HG02938 (cell line): Measurements from ENCODE around the gene LIN7B.
"Not testable (repeated sequence)": the region's sequence is repeated elsewhere in the genome, so short reads cannot be mapped to it uniquely, and the experiment has no call there.

ENCODE experiments used
- ATAC-seq: cut with Tn5 transposase; IDR thresholded peaks from one replicate; pipeline ENCODE4 v1.9.1; 2021; ENCODE audit warnings: mild to moderate bottlenecking, moderate library complexity; ENCODE audit not compliant: unreplicated experiment

LIN7B gene

DNA sequence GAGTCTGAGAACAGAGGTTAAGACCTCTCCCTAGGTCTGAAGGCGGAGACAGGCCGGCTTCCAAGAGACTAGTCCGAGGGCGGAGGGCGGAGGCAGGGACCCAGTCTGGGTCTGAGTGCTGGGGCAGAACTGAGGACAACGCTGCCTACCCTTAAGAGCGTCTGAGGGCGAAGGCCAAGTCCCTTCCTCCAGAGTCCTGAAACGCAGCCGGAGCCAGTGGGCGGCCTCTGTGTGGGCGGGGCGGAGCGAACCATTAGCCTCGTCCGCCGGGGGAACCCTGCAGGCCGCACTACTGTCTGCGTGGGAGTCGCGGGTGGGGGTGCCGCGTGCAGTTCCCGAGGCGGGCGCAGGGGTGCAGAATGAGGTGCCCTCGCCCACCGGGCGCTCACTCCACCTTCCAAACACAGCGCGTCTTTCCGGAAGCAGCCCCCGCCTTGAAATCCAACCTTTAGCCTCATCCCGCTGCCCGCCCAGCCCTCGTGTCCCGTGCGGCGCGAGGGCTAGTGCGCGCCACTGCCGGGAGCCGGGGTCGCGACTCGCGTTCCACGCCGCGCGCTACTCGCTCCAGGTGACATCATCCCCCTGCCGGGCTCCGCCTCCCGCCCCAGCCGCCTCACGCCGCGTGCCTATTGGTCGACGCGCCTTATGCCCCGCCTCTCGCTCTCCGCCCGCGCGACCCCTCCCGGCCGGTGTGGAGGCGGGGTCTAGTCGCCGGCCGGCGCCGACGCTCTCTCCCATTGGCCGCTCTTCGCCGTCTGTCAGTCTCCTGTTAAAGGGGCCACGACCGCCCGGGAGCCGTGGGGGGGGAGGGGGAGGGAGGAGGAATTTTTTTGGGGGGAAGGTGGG, 4.6 kb downstream of the LIN7B start, which contains the start of gene C19orf73:
TSS of gene C19orf73 (minus strand) at position 579 of the 846 bp plus-strand sequence. CDS start at position 458, 121 bp downstream.
- ATAC-seq = peak; percentile 72

DNA sequence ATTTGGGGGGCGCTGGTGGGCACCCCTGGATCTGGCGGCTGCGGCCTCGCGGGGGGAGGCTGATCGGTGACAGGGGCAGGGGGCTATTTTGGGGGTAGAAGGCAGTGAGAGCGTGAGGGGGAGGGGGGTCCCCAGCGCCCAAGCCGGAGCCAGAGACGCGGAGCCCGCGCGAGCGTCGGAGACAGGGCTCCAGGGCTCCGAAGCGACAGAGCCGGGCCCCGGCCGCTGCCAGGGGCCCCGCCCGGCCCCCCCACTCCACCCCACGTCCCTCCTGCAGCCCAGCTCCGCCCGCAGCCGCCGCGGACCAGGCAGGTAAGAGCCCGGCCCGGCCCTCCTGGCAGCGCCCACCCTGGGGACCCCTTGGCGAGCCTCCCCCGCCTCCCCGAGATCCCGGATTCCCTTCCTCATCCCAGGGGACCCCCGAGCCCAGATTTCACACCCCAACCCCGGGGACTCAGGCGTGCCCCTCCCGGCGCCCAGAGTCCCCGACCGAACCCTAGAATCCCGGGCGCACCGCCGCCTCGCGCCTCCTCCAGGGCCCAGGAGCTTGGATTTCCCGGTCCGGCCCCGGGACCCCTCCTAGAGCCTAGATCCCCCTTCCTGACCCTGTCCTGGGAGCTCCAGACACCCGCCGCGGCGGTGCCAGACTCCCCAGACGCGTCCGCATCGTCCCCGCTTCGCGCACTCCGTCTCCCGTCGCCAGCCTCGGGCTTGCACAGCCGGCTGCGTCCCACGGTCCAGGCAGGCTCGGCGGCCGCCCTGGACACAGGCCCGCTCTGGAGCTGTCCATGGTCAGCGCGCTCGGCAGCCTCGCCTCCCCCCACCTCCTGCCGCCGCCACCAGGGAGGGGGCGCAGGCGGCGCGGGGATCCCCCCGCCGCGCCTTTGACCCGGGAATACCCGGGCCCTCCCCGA, 5.5 kb downstream of the LIN7B start, which contains the start of gene PPFIA3:
TSS of gene PPFIA3 (plus strand) at position 134 of the 914 bp plus-strand sequence. CDS start 8,330 bp downstream, outside the sequence.
- no peak for ATAC-seq

DNA sequence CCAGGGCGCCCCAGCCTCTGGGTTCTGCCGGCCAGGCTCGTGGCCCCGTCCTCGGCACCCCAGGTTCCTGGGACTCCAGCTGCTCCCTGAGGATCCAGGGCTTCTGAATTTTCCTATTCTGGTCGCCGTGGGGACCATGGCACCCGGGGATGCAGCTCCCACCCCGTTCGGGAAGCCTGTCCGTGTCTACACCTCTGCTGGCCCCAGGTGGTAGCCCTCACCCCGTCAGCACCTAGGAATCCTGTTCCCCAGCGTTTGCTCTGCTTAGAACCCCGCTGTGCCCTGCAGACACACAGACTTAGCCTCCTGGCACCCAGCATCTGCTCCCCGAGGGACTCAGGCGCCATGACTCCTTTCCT, 6.1 kb downstream of the LIN7B start:
- no peak for ATAC-seq

DNA sequence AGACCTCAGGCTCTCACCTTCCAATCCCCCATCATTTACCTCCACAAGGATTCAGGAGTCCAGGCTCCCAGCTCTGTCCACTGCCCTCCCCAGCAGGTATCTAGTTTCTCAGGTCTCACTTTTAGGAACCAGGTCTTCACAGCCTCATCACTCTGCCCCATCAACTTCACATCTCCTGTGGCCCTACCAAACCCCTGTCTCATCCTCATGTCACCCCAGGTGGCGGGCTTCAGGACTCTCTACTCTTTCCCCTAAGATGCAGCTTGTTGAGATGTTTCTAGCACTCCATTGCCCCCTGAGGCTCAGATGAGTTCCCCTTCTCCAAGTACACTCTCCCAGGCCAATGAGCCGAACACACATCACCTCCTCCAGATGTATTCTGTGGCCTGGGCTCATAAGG, 6.7 kb downstream of the LIN7B start:
- ATAC-seq = no peak

DNA sequence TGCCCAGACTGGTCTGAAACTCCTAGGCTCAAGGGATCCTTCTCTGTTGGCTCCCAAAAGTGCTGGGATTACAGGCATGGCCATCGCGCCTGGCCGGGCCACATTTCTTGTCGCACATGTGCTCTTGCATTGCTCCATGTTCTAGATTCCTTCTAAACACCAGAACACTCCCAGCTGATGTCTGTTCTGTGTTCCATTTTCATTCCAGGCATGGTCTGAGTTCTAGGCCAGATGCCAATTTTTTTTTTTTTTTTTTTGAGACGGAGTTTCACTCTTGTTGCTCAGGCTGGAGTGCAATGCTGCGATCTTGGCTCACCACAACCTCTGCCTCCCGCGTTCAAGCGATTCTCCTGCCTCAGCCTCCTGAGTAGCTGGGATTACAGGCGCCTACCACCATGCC, 7.7 kb downstream of the LIN7B start:
- ATAC-seq = not testable (repeated sequence)

DNA sequence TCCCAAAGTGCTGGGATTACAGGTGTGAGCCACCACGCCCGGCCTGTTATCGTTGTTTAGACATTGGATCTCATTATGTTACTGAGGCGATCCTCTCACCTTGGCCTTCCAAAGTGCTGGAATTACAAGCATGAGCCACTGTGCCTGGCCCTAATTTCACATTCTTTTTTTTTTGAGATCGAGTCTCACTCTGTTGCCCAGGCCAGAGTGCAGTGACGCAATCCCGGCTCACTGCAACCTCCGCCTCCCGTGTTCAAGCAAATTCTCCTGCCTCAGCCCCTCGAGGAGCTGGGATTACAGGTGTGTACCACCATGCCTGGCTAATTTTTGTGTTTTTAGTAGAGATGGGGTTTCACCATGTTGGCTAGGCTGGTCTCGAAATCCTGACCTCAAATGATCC, 9.1 kb downstream of the LIN7B start:
- ATAC-seq = not testable (repeated sequence)

DNA sequence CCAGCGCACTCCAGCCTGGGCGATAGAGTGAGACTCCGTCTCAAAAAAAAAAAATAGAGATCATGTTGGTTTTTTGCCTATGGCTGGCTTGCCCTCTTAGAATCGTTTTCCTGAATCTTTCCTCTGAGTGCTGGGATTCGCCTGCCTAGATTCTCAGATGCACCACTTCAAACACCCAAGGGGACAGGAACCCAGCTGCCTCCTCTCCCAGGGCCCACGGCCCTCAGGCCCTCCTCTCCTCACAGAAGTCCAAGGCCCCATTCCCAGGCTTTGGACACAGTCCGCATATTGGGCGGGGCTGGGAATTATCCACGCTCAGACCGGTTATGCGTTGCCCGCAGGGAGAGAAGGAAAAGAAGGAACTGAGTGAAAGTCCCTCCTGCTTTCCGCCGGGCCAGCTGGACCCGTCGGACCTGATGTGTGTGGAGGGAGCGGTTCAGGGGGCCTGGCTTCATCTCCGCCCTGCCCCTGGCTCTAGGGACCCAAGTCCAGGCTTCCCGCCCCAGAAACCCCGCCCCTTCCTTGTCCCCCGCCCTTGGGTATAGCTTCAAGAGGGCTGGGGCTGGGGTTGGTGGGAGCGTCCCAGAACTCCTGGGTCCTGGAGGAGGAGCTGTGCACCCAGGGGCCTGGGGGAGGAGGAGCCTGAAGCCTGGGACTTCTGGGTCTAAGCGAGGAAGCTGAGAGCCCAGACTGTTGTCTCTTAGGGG, 11.0 kb downstream of the LIN7B start:
- no peak for ATAC-seq

DNA sequence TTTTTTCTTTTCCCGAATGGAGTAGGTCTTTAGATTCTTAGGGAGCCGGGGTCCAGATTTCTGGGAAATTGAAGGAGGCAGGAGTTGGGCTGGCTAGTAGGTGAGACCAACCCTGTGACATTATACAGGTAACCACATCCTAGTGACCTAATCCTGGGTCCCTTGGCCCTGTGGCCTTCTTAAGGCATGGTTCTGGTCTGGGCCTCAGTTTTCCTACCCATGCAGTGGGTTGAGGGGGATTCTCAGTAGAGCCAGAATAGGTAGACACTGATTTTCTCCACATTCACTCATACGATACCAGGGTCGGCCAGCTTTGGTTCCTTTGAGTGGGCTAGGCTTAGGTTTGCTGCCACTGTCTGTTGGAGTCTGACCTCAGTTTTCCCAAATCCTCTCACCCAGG, 12.4 kb downstream of the LIN7B start:
- no peak for ATAC-seq

DNA sequence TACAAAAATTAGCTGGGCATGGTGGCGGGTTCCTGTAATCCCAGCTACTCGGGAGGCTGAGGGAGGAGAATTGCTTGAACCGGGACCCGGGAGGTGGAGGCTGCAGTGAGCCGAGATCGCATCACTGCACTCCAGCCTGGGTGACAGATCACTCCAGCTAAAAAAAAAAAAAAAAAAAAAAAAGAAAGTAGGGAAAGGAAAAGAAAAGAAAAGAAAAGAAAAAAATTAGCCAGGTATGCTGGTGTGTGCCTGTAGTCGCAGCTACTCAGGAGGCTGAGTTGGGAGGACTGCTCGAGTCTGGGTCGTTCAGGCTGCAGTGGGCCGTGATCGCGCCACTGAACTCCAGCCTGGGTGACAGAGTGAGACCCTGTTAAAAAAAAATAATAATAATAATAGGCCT, 13.1 kb downstream of the LIN7B start:
- not testable (repeated sequence) for ATAC-seq

DNA sequence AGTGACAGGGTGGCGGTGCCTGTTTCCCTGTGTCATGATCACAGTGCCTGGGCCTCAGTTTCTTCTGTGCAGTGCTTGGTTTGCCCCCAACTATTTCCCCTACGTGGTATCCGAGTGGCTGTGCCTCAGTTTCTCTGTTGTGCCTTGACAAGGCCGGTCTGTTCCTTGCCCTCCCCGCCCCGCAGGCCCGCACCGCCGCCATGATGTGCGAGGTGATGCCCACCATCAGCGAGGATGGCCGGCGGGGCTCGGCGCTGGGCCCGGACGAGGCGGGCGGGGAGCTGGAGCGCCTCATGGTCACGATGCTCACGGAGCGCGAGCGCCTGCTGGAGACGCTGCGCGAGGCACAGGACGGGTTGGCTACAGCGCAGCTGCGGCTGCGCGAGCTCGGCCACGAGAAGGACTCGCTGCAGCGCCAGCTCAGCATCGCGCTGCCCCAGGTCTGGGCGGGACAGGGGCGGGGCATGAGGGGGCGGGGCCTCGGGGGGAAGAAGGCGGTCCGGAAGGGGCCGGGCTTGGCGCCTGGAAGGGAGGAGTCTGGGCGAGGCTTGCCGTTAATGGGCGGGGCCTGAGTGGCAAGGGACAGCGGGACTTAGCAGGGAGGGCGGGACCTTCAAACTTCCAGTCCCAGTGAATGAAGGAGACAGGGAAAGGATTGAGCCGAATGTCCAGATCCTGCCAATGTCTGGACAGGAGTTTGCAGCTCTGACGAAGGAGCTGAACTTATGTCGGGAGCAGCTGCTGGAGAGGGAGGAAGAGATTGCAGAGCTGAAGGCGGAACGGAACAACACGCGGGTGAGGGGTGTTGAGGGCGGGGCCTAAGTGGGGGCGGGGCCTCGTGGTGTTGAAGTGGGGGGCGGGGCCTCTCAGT, 13.7 kb downstream of the LIN7B start:
- peak; percentile 81 for ATAC-seq

DNA sequence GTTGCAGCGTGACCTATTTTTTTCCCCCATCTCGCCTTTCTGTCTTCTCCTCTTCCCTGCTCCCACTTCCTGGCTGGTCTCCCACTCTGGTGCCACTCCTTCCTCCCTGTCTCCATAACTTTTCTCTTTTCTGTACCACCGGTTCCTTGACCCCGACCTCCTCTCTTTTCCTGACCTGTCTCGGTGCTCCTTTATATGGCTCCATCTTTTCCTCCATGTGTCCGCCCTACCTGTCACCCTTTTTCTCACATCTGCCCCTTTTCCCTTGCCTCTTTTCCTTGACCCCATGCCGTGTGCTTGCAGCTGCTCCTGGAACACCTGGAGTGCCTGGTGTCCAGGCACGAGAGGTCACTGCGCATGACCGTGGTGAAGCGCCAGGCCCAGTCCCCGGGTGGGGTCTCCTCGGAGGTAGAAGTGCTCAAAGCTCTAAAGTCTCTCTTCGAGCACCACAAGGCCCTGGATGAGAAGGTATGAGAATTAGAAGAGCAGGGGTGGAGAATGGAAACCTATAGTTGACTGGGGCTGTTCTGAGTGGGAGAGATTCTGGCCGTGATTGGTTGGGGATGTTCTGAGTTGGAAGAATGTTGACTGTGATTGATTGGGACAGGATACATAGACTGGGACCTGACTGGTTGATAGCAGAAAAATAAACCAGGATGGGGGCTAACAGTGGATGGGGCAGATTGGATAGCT, 14.5 kb downstream of the LIN7B start:
- ATAC-seq = no peak

DNA sequence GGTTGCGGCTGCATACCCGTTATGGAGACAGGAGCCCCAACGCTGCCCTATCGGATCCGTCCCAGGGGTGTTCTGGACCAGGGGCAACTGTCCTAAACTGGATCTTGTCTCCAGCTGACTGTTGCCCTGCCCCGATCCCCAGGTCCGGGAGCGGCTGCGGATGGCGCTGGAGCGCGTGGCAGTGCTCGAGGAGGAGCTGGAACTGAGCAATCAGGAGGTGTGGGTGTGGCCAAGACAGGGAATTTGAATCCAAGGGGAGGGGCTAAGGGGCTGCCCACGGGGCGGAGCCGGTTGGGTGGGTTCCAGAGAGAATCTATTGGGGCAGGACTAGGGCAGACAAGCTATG, 15.0 kb downstream of the LIN7B start:
- ATAC-seq = no peak

DNA sequence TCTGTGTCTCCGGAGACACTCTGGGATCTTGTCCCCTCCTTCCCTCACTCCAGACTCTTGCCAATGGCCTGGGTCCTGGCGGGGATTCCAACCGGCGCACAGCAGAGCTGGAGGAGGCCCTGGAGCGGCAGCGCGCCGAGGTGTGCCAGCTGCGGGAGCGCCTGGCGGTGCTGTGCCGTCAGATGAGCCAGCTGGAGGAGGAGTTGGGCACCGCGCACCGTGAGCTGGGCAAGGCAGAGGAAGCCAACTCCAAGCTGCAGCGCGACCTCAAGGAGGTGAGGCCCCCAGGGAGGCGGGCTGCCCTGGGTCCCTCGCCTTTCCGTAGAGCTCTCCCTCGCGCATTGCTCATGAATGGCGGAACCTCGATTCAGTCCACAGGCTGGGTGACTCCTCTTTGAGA, 16.2 kb downstream of the LIN7B start:
- no peak for ATAC-seq

DNA sequence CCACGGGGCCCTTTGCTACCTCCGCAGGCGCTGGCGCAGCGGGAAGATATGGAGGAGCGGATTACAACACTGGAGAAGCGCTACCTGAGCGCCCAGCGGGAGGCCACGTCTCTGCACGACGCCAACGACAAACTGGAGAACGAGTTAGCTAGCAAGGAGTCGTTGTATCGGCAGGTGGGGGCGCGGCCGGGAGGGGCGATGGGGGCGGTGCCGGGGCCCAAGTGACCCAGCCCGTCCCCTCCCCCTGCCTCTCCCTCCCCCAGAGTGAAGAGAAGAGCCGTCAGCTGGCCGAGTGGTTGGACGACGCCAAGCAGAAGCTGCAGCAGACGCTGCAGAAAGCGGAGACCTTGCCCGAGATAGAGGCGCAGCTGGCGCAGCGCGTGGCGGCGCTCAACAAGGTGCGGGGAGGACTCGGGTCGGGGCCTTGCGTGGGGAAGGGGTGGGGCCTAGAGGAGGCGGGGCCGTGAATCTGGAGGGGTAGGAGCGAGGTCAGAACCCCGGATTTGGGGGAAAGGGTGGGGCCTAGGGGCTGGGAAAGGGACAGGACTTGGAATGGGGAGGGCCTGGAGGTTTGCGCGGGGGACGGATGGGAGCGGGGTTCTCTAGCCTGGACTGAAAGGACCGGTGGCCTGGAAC, 18.9 kb downstream of the LIN7B start:
- no peak for ATAC-seq

DNA sequence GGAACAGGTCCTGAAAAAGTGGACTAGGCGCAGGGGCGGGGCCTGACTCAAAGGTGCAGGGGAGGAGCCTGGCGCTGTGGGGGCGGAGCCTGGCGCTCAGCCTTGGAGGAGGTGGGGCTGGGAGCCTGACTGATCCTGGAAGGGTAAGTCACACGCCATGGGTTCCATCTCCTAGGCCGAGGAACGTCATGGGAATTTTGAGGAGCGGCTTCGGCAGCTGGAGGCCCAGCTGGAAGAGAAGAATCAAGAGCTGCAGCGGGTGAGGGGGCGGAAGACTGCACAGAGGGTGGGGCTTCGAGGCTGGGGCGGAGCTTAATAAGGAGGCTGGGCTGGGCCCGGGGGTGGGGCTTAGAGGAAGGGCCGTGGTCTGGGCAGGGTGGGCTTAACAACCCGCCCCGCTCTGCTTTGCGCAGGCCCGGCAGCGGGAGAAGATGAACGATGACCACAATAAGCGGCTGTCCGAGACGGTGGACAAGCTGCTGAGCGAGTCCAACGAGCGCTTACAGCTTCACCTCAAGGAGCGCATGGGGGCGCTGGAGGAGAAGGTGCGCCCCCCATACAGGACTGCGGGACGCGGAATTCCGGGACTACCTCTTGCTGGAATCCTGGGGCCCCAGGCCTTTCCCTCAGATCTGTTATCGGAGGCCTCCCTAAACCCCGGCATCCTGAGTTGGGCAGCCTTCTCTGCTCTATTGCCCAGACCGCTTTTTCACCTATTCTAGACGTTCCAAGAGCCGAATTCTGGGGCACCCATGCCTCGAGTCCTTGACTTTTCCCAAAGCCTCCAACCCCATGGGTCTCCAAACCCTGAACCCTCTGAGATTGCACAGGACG, 19.7 kb downstream of the LIN7B start:
- no peak for ATAC-seq

DNA sequence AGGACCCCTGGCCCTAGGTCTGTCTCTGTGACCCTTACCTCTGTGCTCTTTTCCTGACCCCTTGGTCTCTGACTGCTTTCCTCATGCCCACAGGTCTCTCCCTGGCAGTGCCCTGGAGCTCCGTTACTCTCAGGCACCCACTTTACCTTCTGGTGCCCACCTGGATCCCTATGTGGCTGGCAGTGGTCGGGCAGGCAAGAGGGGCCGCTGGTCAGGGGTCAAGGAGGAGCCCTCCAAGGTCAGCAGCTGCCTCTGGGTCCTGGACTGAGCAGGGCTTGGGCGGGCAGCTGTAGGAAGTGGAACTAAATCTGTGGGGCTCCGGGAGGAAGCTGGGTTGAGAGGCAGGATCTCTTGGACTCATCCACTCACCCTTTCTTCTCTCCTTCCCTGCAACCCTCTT, 21.5 kb downstream of the LIN7B start:
- ATAC-seq = no peak

DNA sequence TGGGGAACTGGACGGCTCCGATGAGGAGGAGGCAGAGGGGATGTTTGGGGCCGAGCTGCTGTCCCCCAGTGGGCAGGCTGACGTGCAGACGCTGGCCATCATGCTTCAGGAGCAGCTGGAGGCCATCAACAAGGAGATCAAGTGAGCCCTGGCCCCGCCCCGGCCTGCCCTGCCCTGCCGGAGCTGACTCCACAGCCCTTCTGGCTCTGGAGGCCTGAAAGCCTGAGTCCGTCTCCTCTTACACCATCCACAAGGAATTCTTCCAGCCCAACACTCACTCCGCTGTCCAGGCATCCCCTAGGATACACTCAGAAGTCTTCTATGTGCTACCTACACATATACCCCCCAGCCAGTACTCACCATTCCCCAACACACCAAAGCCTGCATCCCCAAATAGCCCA, 22.6 kb downstream of the LIN7B start:
- no peak for ATAC-seq

DNA sequence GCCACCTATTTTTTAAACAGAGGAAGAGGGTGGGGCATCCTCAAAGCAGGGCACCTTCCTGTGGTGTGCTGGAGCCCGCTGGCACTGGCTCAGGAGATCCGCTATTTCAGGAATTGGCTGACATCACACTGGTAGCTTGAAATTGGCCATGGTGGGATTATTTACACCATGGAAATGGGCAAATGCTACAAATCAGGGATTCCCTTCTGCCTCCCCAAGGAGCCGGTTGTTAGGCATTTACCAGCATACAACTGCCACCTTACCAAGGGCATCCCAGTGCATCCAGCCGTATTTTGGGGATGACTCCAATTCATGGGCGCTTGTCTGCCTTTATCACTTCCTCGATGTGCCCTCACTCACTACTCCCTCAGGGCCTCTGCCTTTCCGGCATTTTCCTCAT, 26.8 kb downstream of the LIN7B start:
- no peak for ATAC-seq
